Fibroblast of villous mesenchyme (primary cell): Measurements from ENCODE around the gene TM9SF4. TPM values are rescaled to one million over a fixed set of nuclear protein-coding genes. Genes with fewer than 3 reads are reported as not detected.

Experiments used
- DNase-seq: peaks from one replicate; pipeline ENCODE4 v3.0.0-alpha.2; 2010; ENCODE audit warnings: low read depth
- H3K4me3 ChIP-seq: 2 replicates; pipeline ENCODE4 v1.5.1; 2011; ENCODE audit warnings: low read depth, mild to moderate bottlenecking, low read length
- total RNA-seq: library from RNA; depleted of rRNA; stranded (reverse); fragments of >200 nt; gene quantifications from 2 replicates; pipeline ENCODE4 v1.2.3, GENCODE V29; 2012
- TF ChIP-seq, protein P1 (sequence below): IDR thresholded peaks from 2 replicates; pipeline ENCODE4 v1.5.1; 2012; ENCODE audit warnings: low read depth, mild to moderate bottlenecking, low read length; ENCODE audit not compliant: insufficient read depth

The TM9SF4 gene
- total RNA-seq, 1 donor: 58.7 TPM

DNA sequence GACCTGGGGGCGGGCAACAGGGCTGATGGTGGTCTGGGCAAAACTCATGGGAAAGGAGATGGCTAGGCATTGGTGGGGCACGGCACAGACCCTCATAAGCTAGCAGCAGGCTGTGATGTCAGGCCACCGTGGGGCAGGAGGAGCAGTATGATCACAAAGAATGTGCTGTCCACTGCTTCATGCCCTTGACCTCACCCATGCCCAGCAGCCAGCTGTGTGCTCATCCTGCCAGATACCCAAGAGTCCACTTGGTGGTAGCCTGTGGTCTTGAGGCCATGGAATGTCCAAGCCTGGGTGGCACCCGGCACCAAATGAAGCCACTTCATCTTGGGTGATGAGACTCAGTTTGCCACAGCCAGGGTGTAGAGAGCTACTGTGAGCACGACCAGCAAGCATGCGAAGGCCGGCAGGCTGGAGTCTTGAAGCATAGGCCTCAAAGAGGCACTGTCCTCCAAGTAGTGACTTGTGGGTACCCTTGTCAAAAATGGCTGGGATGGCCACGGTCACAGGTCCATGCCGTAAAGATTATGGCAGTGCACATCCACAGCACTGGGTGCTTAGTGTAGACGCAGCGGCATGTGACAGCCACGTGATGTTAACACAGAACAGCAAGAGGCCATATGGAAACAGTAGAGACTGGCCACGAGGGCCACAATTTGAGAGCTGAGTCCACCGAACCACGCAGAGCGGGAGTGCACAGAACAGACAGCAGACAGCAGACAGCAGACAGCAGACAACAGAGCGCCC is 79.0 kb downstream of the TM9SF4 start:
- DNase-seq: no peak
- TF ChIP-seq, protein P1, sequence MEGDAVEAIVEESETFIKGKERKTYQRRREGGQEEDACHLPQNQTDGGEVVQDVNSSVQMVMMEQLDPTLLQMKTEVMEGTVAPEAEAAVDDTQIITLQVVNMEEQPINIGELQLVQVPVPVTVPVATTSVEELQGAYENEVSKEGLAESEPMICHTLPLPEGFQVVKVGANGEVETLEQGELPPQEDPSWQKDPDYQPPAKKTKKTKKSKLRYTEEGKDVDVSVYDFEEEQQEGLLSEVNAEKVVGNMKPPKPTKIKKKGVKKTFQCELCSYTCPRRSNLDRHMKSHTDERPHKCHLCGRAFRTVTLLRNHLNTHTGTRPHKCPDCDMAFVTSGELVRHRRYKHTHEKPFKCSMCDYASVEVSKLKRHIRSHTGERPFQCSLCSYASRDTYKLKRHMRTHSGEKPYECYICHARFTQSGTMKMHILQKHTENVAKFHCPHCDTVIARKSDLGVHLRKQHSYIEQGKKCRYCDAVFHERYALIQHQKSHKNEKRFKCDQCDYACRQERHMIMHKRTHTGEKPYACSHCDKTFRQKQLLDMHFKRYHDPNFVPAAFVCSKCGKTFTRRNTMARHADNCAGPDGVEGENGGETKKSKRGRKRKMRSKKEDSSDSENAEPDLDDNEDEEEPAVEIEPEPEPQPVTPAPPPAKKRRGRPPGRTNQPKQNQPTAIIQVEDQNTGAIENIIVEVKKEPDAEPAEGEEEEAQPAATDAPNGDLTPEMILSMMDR: no peak
- H3K4me3 ChIP-seq: no peak overlapping the region

DNA sequence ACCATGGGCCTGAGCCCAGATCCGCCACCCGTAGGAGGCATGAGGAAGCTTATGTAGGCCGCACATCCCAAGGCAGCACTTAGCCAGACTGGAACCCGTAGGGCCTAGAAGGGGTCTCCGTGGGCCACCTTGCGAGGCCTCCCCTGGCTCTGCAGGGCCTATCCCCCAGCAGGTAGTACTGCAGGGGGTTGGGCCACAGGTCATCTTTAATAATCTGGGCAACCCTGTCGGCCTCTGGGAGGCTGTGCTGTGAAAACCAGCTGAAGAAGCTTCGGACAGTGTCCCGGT is 79.6 kb downstream of the TM9SF4 start:
- TF ChIP-seq, protein P1: no peak
- DNase-seq: no peak
- H3K4me3 ChIP-seq: peak overlapping the region; percentile 61

DNA sequence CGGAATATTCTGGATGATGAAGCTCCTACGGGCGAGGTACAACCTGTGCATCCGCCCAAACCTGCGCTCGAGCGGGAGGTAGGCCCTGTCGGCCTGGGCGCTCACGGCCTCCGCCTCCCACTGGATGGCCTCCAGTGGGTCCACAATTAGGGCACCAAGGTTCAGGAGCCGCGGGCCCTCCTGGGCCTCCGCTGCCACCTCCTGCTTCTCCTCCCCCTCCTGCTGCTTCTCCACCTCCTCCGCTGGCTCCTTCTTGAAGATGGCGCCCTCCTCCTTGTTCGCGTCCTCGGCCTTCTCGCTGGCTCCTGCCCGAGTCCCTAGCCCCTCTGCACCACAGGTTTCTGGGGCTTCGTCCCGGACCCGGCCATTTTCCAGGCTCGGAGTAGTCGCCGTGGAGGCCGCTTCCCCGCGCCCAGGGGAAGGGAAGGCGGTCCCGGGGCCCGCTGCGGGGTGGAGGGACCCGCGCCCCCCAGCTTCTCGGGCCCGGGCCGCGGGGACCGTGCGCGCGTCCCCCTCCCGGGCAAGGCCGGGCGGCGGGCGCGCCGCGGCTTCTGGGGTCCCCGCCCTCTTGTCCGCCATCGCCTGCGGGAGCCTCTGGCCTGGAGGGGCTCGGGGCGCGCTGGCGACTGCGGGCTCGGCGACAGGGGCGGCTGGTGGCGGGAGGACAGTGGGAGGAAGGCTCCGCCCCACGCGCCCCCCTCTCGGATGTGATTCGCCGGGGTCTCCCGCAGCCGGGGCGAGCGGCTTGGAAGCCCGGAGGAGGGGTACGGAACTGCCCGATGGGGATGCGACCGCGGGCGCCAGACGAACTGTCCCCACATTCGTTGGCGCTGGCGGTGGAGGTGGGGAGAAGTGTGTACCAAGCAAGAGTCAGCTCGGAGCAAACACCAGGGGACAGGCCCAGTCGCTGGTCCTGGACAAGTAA is 80.4 kb downstream of the TM9SF4 start:
- no peak for DNase-seq
- TF ChIP-seq, protein P1: no peak
- peak overlapping the region; percentile 61 for H3K4me3 ChIP-seq

DNA sequence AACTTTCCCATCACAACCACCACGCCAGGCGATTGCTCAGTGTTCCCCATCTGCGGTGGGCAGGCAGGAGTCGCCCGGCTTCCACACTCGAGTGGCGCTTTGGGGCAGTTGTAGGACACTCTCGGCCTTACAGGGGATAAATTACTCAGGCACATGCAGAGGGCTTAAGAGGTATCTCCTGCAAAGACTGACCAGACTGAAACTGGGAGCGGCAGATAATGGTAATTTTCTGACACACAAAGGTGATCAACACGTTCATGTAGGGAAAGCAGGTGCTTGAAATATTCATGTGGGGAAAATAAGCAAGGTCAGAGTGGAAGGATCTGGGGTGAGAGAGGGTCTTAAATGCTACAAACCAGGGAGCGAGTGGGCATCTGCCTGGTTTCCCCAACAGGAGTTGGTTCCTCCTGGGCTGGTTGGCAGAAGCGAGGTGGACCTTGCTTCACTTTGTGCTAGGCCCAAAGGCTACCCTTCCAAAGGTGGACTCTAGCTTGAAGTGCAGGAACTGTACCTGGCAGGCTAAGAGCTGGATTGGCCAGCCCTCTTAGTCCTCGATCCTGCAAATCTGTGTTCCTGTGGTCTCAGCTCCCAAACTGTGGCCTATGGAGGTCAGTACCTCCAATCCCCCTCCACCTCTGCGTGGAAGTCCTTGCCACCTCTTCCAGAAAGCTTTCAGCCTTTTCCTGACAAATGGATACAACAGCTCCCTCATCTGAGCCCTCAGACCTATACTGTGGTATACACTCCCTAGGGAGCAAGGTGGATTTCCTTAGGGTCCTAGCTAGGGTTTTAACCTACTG is 81.3 kb downstream of the TM9SF4 start:
- peak overlapping the region; percentile 61 for H3K4me3 ChIP-seq
- TF ChIP-seq, protein P1: no peak
- no peak for DNase-seq

DNA sequence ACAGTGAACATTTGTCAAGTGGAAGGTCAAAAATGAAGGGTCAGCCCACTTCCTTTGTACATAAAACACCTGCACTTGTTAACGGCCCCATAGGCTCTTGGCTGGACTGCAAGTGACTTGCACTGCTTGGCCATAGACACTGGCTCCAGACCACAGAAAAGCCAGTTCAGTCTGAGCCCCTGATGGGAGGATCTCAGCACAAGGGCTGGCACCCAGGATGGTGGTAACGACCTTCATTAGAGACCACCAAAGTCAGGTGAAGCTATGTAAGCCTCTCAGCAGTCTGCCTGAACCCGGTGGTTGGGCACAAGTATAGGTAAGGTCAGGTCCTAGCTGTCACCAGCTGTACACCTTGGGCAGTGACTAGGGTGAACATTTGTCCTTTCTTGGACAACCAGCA is 81.9 kb downstream of the TM9SF4 start:
- no peak for DNase-seq

DNA sequence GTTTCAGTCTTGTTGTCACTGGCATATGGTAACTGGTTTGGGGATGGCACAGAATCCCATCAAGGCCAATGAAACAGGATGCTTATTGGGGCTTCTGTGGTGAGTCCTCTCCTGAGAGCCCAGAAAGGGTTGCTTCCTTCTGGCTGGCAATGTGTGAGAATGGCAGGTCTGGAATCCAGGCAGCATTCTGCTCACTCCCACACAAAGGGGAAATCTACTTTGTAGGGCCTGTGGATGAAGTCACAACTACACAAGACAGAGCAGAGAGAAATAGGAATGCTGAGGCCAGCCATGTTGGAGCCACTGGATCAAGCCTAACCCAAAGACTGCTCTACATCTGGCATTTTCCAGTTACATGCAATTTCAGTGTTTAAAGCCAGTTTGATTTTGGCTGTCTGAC is 82.4 kb downstream of the TM9SF4 start:
- TF ChIP-seq, protein P1: no peak
- no peak overlapping the region for H3K4me3 ChIP-seq
- DNase-seq: no peak

More for the DNA sequence above, 81.9 kb downstream of the TM9SF4 start:
- H3K4me3 ChIP-seq: no peak overlapping the region
- TF ChIP-seq, protein P1: no peak
